Caki2 (cell line): ENCODE measurements around the gene HSP90AB1. TPM values are rescaled to one million over a fixed set of nuclear protein-coding genes. Genes with fewer than 3 reads are reported as not detected.

ENCODE experiments used
- DNase-seq: peaks from one replicate; pipeline ENCODE4 v3.0.0-alpha.2; 2015; ENCODE audit warnings: low read depth
- in situ Hi-C: cut with HindIII; loops from 2 replicates; pipeline ENCODE4 v1.10.0; 2016; ENCODE audit warnings: low sequenced_read_pairs, low pct_unique_long_range_greater_than_20kb, mixed read lengths
- total RNA-seq: library from RNA; depleted of rRNA; stranded (reverse); fragments of >200 nt; shearing (Covaris generic); gene quantifications from 2 replicates; pipeline ENCODE4 v1.2.3, GENCODE V29; 2014; ENCODE audit warnings: low replicate concordance

The HSP90AB1 gene
- total RNA-seq, 1 experiment from 2014 or later = 807 TPM

- in situ Hi-C loops = no loop called here
- no peak for DNase-seq
Observed at GRCh38 chr6:44232676-44233566, 14.0 kb upstream of the HSP90AB1 start.

- in situ Hi-C loops = no loop called here
- DNase-seq = no peak
Observed at GRCh38 chr6:44233567-44234100, 13.3 kb upstream of the HSP90AB1 start.

GRCh38 chr6:44234101-44235025 lies 12.5 kb upstream of the HSP90AB1 start:
- DNase-seq = peak; percentile 80
- in situ Hi-C loops = no loop called here

GRCh38 chr6:44235269-44235668 lies 11.6 kb upstream of the HSP90AB1 start:
- in situ Hi-C loops = no loop called here
- DNase-seq = no peak

- in situ Hi-C loops = no loop called here
- no peak for DNase-seq
Observed at GRCh38 chr6:44235891-44236516, 10.9 kb upstream of the HSP90AB1 start.

- in situ Hi-C loops = no loop called here
- DNase-seq = peak; percentile 99
Observed at GRCh38 chr6:44237021-44237812, 9.7 kb upstream of the HSP90AB1 start.

GRCh38 chr6:44237813-44238433 lies 9.0 kb upstream of the HSP90AB1 start:
- peak; percentile 81 for DNase-seq
- in situ Hi-C loops = no loop called here

- in situ Hi-C loops = no loop called here
- no peak for DNase-seq
Observed at GRCh38 chr6:44238687-44239350, 8.1 kb upstream of the HSP90AB1 start.

GRCh38 chr6:44243345-44243744 lies 3.6 kb upstream of the HSP90AB1 start:
- DNase-seq = no peak
- in situ Hi-C loops = no loop called here

- in situ Hi-C loops = no loop called here
- DNase-seq = no peak
Observed at GRCh38 chr6:44245391-44245911, 1.4 kb upstream of the HSP90AB1 start.

GRCh38 chr6:44245912-44246662 lies 814 bp upstream of the HSP90AB1 start:
- peak; percentile 94 for DNase-seq
- in situ Hi-C loops = no loop called here

GRCh38 chr6:44247338-44248302 lies 719 bp downstream of the HSP90AB1 start:
- in situ Hi-C loops = no loop called here
- peak; percentile 65 for DNase-seq

GRCh38 chr6:44248579-44248978 lies 1.7 kb downstream of the HSP90AB1 start:
- no peak for DNase-seq
- in situ Hi-C loops = no loop called here

GRCh38 chr6:44249082-44249748 lies 2.3 kb downstream of the HSP90AB1 start:
- in situ Hi-C loops = no loop called here
- no peak for DNase-seq
